HEK293 (cell line): ENCODE data around the gene RAB9A.

ENCODE experiments used
- GLI2 ChIP-seq: fragments of 450-650 bp; formaldehyde crosslinking; IDR thresholded peaks from 2 replicates; pipeline ENCODE4; 2017; ENCODE audit warnings: missing biosample characterization, missing genetic modification characterization, low read depth, borderline replicate concordance
- HOXC10 ChIP-seq: sonication (generic); formaldehyde crosslinking; IDR thresholded peaks from 2 replicates; pipeline ENCODE4 v1.8.1; 2023; ENCODE audit warnings: mild to moderate bottlenecking, missing genetic modification reagents
- MEIS1 ChIP-seq: sonication (generic); formaldehyde crosslinking; IDR thresholded peaks from 2 replicates; pipeline ENCODE4 v1.8.1; 2022; ENCODE audit warnings: missing genetic modification reagents, mild to moderate bottlenecking, borderline replicate concordance
- RBAK ChIP-seq: fragments of 450-650 bp; formaldehyde crosslinking; IDR thresholded peaks from 2 replicates; pipeline ENCODE4 v1.5.1; 2016; ENCODE audit warnings: missing biosample characterization, missing genetic modification characterization
- SCRT2 ChIP-seq: fragments of 450-650 bp; formaldehyde crosslinking; IDR thresholded peaks from 2 replicates; pipeline ENCODE4 v1.5.1; 2016; ENCODE audit warnings: missing biosample characterization, missing genetic modification characterization
- YY1 ChIP-seq: fragments of 450-650 bp; formaldehyde crosslinking; IDR thresholded peaks from 2 replicates; pipeline ENCODE4 v1.5.1; 2018; ENCODE audit warnings: missing biosample characterization, missing genetic modification characterization
- ZFP37 ChIP-seq: fragments of 450-650 bp; formaldehyde crosslinking; IDR thresholded peaks from 2 replicates; pipeline ENCODE4 v1.5.1; 2016; ENCODE audit warnings: missing biosample characterization, missing genetic modification characterization
- ZNF146 ChIP-seq: fragments of 450-650 bp; formaldehyde crosslinking; IDR thresholded peaks from 2 replicates; pipeline ENCODE4 v1.5.1; 2016; ENCODE audit warnings: missing biosample characterization, missing genetic modification characterization
- ZNF16 ChIP-seq: fragments of 450-650 bp; formaldehyde crosslinking; IDR thresholded peaks from 2 replicates; pipeline ENCODE4 v1.5.1; 2016; ENCODE audit warnings: low read depth, missing biosample characterization, missing genetic modification characterization
- ZNF202 ChIP-seq: fragments of 450-650 bp; formaldehyde crosslinking; IDR thresholded peaks from 2 replicates; pipeline ENCODE4 v1.5.1; 2016; ENCODE audit warnings: missing biosample characterization, missing genetic modification characterization, borderline replicate concordance
- ZNF266 ChIP-seq: fragments of 450-650 bp; formaldehyde crosslinking; IDR thresholded peaks from 2 replicates; pipeline ENCODE4 v1.5.1; 2016; ENCODE audit warnings: missing biosample characterization, missing genetic modification characterization, low read depth
- ZNF274 ChIP-seq, 2 experiments: fragments of 200-500 bp in 1 of 2; fragments of 450-650 bp in 1 of 2; sonication (Bioruptor generic) in 1 of 2; formaldehyde crosslinking in 1 of 2; IDR thresholded peaks; 2 replicates each; pipeline versions ENCODE4 v1.5.1 to v1.6.1; 2014 to 2016; ENCODE audit warnings: borderline replicate concordance in 1 of 2, inconsistent platforms in 1 of 2, low read length in 1 of 2, missing biosample characterization in 1 of 2, missing genetic modification characterization in 1 of 2
- ZNF302 ChIP-seq: fragments of 450-650 bp; formaldehyde crosslinking; IDR thresholded peaks from 2 replicates; pipeline ENCODE4 v1.5.1; 2016; ENCODE audit warnings: missing biosample characterization, missing genetic modification characterization, low read depth
- ZNF324 ChIP-seq: fragments of 450-650 bp; formaldehyde crosslinking; IDR thresholded peaks from 2 replicates; pipeline ENCODE4 v1.5.1; 2016; ENCODE audit warnings: missing biosample characterization, missing genetic modification characterization
- ZNF423 ChIP-seq: fragments of 450-650 bp; formaldehyde crosslinking; IDR thresholded peaks from 2 replicates; pipeline ENCODE4 v1.5.1; 2016; ENCODE audit warnings: missing biosample characterization, missing genetic modification characterization
- ZNF426 ChIP-seq: fragments of 450-650 bp; formaldehyde crosslinking; IDR thresholded peaks from 2 replicates; pipeline ENCODE4 v1.5.1; 2017; ENCODE audit warnings: missing biosample characterization, missing genetic modification characterization, mild to moderate bottlenecking, inconsistent platforms, moderate library complexity
- ZNF433 ChIP-seq: fragments of 450-650 bp; formaldehyde crosslinking; IDR thresholded peaks from 2 replicates; pipeline ENCODE4 v1.5.1; 2016; ENCODE audit warnings: missing biosample characterization, missing genetic modification characterization, low read depth
- ZNF514 ChIP-seq: fragments of 450-650 bp; formaldehyde crosslinking; IDR thresholded peaks from 2 replicates; pipeline ENCODE4 v1.5.1; 2016; ENCODE audit warnings: missing biosample characterization, missing genetic modification characterization
- ZNF548 ChIP-seq: fragments of 450-650 bp; formaldehyde crosslinking; IDR thresholded peaks from 2 replicates; pipeline ENCODE4 v1.5.1; 2016; ENCODE audit warnings: missing biosample characterization, missing genetic modification characterization
- ZNF558 ChIP-seq: fragments of 450-650 bp; formaldehyde crosslinking; IDR thresholded peaks from 2 replicates; pipeline ENCODE4 v1.5.1; 2016; ENCODE audit warnings: missing biosample characterization, missing genetic modification characterization
- ZNF610 ChIP-seq: fragments of 450-650 bp; formaldehyde crosslinking; IDR thresholded peaks from 2 replicates; pipeline ENCODE4 v1.5.1; 2016; ENCODE audit warnings: missing biosample characterization, missing genetic modification characterization, borderline replicate concordance
- ZNF629 ChIP-seq: fragments of 450-650 bp; formaldehyde crosslinking; IDR thresholded peaks from 2 replicates; pipeline ENCODE4 v1.5.1; 2017; ENCODE audit warnings: missing biosample characterization, missing genetic modification characterization
- ZNF654 ChIP-seq: fragments of 450-650 bp; formaldehyde crosslinking; IDR thresholded peaks from 2 replicates; pipeline ENCODE4 v1.5.1; 2016; ENCODE audit warnings: low read depth, missing biosample characterization, missing genetic modification characterization
- ZNF658 ChIP-seq: fragments of 450-650 bp; formaldehyde crosslinking; IDR thresholded peaks from 2 replicates; pipeline ENCODE4; 2016; ENCODE audit warnings: missing biosample characterization, missing genetic modification characterization
- ZNF660 ChIP-seq: fragments of 450-650 bp; IDR thresholded peaks from 2 replicates; pipeline ENCODE4 v1.5.1; 2018; ENCODE audit warnings: missing biosample characterization, mild to moderate bottlenecking, missing genetic modification characterization
- ZNF677 ChIP-seq: fragments of 450-650 bp; IDR thresholded peaks from 2 replicates; pipeline ENCODE4 v1.5.0; 2018; ENCODE audit warnings: missing biosample characterization, mild to moderate bottlenecking, missing genetic modification characterization, moderate library complexity
- ZNF776 ChIP-seq: fragments of 450-650 bp; formaldehyde crosslinking; IDR thresholded peaks from 2 replicates; pipeline ENCODE4 v1.5.0; 2017; ENCODE audit warnings: missing biosample characterization, missing genetic modification characterization, borderline replicate concordance
- ZNF785 ChIP-seq: fragments of 450-650 bp; formaldehyde crosslinking; IDR thresholded peaks from 2 replicates; pipeline ENCODE4 v1.5.1; 2016; ENCODE audit warnings: missing biosample characterization, missing genetic modification characterization
- ZSCAN16 ChIP-seq: fragments of 450-650 bp; formaldehyde crosslinking; IDR thresholded peaks from 2 replicates; pipeline ENCODE4 v1.5.1; 2016; ENCODE audit warnings: missing biosample characterization, missing genetic modification characterization
- ZSCAN23 ChIP-seq: fragments of 450-650 bp; formaldehyde crosslinking; IDR thresholded peaks from 2 replicates; pipeline ENCODE4 v1.5.1; 2016; ENCODE audit warnings: missing biosample characterization, missing genetic modification characterization
- TF ChIP-seq, protein P1 (sequence below): fragments of 450-650 bp; formaldehyde crosslinking; IDR thresholded peaks from 2 replicates; pipeline ENCODE4 v1.5.1; 2017; ENCODE audit warnings: missing biosample characterization, mild to moderate bottlenecking, missing genetic modification characterization, moderate library complexity
- TF ChIP-seq, protein P2 (sequence below): fragments of 450-650 bp; formaldehyde crosslinking; IDR thresholded peaks from 2 replicates; pipeline ENCODE4 v1.5.1; 2016; ENCODE audit warnings: missing biosample characterization, missing genetic modification characterization
- TF ChIP-seq, protein P3 (sequence below): fragments of 450-650 bp; formaldehyde crosslinking; IDR thresholded peaks from 2 replicates; pipeline ENCODE4 v1.5.1; 2016; ENCODE audit warnings: missing biosample characterization, missing genetic modification characterization
- TF ChIP-seq, protein P4 (sequence below): fragments of 450-650 bp; formaldehyde crosslinking; IDR thresholded peaks from 2 replicates; pipeline ENCODE4 v1.5.1; 2016; ENCODE audit warnings: missing biosample characterization, missing genetic modification characterization
- TF ChIP-seq, protein P5 (sequence below): fragments of 450-650 bp; IDR thresholded peaks from 2 replicates; pipeline ENCODE4 v1.5.1; 2018; ENCODE audit warnings: missing biosample characterization, mild to moderate bottlenecking, missing genetic modification characterization

The RAB9A gene

DNA sequence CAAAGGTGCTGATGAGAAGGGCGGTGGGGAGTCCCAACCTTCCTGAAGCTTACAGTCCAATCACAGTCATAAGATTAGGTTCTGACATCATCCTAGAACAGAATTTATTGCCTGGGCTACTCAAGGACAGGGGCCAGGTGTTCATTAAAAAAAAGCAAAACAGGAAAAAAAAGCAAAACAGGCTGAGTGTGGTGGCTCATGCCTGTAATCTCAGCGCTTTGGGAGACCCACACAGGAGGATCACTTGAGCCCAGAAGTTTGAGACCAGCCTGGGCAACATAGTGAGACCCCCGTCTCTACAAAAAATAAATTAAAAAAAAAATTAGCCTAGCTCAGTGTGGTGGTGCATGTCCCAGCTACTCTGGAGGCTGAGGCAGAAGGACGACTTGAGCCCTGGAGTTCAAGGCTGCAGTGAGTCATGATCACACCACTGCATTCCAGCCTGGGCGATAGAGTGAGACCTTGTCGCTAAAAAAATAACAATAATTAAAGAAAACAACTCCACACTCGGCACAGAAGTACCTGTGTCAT is 3.0 kb downstream of the RAB9A start (continued):
- TF ChIP-seq SCRT2 (tag by site-specific recombination): no peak
- no peak for TF ChIP-seq ZNF426 (tag by site-specific recombination)
- TF ChIP-seq GLI2 (tag by site-specific recombination): no peak; the same call in 1 of the 2 replicates
- no peak for TF ChIP-seq ZSCAN23 (tag by site-specific recombination)
- no peak for TF ChIP-seq ZNF658 (tag by site-specific recombination)
- TF ChIP-seq ZNF610 (tag by site-specific recombination): no peak
- no peak for TF ChIP-seq MEIS1 (CRISPR knock-in tag)
- TF ChIP-seq ZNF654: no peak
- TF ChIP-seq ZNF785 (tag by site-specific recombination): no peak
- no peak for TF ChIP-seq ZNF660 (tag by site-specific recombination)
- TF ChIP-seq ZNF433 (tag by site-specific recombination): no peak
- no peak for TF ChIP-seq ZNF146 (tag by site-specific recombination)
- TF ChIP-seq, protein P1, sequence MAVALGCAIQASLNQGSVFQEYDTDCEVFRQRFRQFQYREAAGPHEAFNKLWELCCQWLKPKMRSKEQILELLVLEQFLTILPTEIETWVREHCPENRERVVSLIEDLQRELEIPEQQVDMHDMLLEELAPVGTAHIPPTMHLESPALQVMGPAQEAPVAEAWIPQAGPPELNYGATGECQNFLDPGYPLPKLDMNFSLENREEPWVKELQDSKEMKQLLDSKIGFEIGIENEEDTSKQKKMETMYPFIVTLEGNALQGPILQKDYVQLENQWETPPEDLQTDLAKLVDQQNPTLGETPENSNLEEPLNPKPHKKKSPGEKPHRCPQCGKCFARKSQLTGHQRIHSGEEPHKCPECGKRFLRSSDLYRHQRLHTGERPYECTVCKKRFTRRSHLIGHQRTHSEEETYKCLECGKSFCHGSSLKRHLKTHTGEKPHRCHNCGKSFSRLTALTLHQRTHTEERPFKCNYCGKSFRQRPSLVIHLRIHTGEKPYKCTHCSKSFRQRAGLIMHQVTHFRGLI (tag by site-specific recombination): no peak
- TF ChIP-seq, protein P2, sequence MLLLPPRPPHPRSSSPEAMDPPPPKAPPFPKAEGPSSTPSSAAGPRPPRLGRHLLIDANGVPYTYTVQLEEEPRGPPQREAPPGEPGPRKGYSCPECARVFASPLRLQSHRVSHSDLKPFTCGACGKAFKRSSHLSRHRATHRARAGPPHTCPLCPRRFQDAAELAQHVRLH (tag by site-specific recombination): 0 out of 2 replicates have a peak, but pooled peaks have one; percentile 20
- no peak for TF ChIP-seq ZSCAN16
- TF ChIP-seq ZNF558 (tag by site-specific recombination): no peak
- TF ChIP-seq, protein P3, sequence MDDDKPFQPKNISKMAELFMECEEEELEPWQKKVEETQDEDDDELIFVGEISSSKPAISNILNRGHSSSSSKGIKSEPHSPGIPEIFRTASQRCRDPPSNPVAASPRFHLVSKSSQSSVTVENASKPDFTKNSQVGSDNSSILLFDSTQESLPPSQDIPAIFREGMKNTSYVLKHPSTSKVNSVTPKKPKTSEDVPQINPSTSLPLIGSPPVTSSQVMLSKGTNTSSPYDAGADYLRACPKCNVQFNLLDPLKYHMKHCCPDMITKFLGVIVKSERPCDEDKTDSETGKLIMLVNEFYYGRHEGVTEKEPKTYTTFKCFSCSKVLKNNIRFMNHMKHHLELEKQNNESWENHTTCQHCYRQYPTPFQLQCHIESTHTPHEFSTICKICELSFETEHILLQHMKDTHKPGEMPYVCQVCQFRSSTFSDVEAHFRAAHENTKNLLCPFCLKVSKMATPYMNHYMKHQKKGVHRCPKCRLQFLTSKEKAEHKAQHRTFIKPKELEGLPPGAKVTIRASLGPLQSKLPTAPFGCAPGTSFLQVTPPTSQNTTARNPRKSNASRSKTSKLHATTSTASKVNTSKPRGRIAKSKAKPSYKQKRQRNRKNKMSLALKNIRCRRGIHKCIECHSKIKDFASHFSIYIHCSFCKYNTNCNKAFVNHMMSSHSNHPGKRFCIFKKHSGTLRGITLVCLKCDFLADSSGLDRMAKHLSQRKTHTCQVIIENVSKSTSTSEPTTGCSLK (tag by site-specific recombination): no peak
- TF ChIP-seq YY1 (tag by site-specific recombination): no peak
- no peak for TF ChIP-seq ZNF514 (tag by site-specific recombination)
- TF ChIP-seq ZNF274 (IDR thresholded peaks at IDR 0.05; ENCODE audit: low read length): no peak
- no peak for TF ChIP-seq ZNF274 (tag by site-specific recombination; IDR thresholded peaks at IDR 0.05; ENCODE audit: borderline replicate concordance)
- no peak for TF ChIP-seq ZNF266 (tag by site-specific recombination)
- TF ChIP-seq RBAK (tag by site-specific recombination): no peak
- TF ChIP-seq, protein P4, sequence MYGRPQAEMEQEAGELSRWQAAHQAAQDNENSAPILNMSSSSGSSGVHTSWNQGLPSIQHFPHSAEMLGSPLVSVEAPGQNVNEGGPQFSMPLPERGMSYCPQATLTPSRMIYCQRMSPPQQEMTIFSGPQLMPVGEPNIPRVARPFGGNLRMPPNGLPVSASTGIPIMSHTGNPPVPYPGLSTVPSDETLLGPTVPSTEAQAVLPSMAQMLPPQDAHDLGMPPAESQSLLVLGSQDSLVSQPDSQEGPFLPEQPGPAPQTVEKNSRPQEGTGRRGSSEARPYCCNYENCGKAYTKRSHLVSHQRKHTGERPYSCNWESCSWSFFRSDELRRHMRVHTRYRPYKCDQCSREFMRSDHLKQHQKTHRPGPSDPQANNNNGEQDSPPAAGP (tag by site-specific recombination): 0 out of 2 replicates have a peak, but pooled peaks have one; percentile 31
- peak; percentile 88 for TF ChIP-seq ZNF629
- TF ChIP-seq ZNF548: no peak
- TF ChIP-seq ZNF16 (tag by site-specific recombination): no peak
- TF ChIP-seq ZNF423 (tag by site-specific recombination): no peak
- TF ChIP-seq ZNF677 (tag by site-specific recombination): no peak
- 0 out of 2 replicates have a peak, but pooled peaks have one; percentile 46 for TF ChIP-seq ZNF324 (tag by site-specific recombination)
- no peak for TF ChIP-seq ZNF302 (tag by site-specific recombination)
- TF ChIP-seq ZFP37 (tag by site-specific recombination): peak; percentile 72
- TF ChIP-seq, protein P5, sequence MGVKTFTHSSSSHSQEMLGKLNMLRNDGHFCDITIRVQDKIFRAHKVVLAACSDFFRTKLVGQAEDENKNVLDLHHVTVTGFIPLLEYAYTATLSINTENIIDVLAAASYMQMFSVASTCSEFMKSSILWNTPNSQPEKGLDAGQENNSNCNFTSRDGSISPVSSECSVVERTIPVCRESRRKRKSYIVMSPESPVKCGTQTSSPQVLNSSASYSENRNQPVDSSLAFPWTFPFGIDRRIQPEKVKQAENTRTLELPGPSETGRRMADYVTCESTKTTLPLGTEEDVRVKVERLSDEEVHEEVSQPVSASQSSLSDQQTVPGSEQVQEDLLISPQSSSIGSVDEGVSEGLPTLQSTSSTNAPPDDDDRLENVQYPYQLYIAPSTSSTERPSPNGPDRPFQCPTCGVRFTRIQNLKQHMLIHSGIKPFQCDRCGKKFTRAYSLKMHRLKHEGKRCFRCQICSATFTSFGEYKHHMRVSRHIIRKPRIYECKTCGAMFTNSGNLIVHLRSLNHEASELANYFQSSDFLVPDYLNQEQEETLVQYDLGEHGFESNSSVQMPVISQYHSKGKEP: no peak
- TF ChIP-seq HOXC10 (CRISPR knock-in tag): no peak
- TF ChIP-seq ZNF776 (tag by site-specific recombination): no peak
- TF ChIP-seq ZNF202 (tag by site-specific recombination): no peak
